WTC11 (cell line): ENCODE measurements around the gene ELOVL1.

Source experiments
- TF ChIP-seq, protein P1 (sequence below): fragments of 200-600 bp; IDR thresholded peaks from 2 replicates; pipeline ENCODE4 v1.8.0; 2022; ENCODE audit warnings: antibody characterized with exemption
- TF ChIP-seq, protein P2 (sequence below): sonication (generic); formaldehyde crosslinking; IDR thresholded peaks from 2 replicates; pipeline ENCODE4 v1.8.1; 2023; ENCODE audit warnings: mild to moderate bottlenecking, missing genetic modification reagents, borderline replicate concordance

- TF ChIP-seq, protein P1, sequence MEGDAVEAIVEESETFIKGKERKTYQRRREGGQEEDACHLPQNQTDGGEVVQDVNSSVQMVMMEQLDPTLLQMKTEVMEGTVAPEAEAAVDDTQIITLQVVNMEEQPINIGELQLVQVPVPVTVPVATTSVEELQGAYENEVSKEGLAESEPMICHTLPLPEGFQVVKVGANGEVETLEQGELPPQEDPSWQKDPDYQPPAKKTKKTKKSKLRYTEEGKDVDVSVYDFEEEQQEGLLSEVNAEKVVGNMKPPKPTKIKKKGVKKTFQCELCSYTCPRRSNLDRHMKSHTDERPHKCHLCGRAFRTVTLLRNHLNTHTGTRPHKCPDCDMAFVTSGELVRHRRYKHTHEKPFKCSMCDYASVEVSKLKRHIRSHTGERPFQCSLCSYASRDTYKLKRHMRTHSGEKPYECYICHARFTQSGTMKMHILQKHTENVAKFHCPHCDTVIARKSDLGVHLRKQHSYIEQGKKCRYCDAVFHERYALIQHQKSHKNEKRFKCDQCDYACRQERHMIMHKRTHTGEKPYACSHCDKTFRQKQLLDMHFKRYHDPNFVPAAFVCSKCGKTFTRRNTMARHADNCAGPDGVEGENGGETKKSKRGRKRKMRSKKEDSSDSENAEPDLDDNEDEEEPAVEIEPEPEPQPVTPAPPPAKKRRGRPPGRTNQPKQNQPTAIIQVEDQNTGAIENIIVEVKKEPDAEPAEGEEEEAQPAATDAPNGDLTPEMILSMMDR, result no peak
- TF ChIP-seq, protein P2, sequence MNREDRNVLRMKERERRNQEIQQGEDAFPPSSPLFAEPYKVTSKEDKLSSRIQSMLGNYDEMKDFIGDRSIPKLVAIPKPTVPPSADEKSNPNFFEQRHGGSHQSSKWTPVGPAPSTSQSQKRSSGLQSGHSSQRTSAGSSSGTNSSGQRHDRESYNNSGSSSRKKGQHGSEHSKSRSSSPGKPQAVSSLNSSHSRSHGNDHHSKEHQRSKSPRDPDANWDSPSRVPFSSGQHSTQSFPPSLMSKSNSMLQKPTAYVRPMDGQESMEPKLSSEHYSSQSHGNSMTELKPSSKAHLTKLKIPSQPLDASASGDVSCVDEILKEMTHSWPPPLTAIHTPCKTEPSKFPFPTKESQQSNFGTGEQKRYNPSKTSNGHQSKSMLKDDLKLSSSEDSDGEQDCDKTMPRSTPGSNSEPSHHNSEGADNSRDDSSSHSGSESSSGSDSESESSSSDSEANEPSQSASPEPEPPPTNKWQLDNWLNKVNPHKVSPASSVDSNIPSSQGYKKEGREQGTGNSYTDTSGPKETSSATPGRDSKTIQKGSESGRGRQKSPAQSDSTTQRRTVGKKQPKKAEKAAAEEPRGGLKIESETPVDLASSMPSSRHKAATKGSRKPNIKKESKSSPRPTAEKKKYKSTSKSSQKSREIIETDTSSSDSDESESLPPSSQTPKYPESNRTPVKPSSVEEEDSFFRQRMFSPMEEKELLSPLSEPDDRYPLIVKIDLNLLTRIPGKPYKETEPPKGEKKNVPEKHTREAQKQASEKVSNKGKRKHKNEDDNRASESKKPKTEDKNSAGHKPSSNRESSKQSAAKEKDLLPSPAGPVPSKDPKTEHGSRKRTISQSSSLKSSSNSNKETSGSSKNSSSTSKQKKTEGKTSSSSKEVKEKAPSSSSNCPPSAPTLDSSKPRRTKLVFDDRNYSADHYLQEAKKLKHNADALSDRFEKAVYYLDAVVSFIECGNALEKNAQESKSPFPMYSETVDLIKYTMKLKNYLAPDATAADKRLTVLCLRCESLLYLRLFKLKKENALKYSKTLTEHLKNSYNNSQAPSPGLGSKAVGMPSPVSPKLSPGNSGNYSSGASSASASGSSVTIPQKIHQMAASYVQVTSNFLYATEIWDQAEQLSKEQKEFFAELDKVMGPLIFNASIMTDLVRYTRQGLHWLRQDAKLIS (CRISPR knock-in tag), result no peak
Measured at GRCh38 chr1:43315481-43315880, 52.3 kb downstream of the ELOVL1 start.
